ENCODE data around the gene APOF. TPM values are rescaled to one million over a fixed set of nuclear protein-coding genes. Genes with fewer than 3 reads are reported as not detected.

APOF gene
- total RNA-seq, 6 experiments from 2014 or later = 110 to 270 (median 205) TPM

- Histone ChIP-seq H3K36me3 (peaks cover 0 to 42% (median 18%) of the 10 kb centered on the region in 4 donors), H3K4me1 (peaks cover 0 to 13% (median 5%) of the 10 kb centered on the region in 4 donors), H3K9me3 (no peaks in the 10 kb centered on the region), H3K27me3 (no peaks in the 10 kb centered on the region), H3K4me3 (peak within 1 kb of the TSS; percentile 74 to 90 (median 90)), H3K27ac (peak within 1 kb of the TSS; percentile 72 to 92 (median 87))
- DNase-seq (peak; percentile 97 to 98 (median 98)), ATAC-seq (peak; percentile 90 to 95 (median 93))
- 1% methylated on average over 11 of the region's 62 CpGs for WGBS (ENCODE audit: insufficient coverage, low coverage, low lambda C conversion rate, missing lambda C conversion rate)
- intact Hi-C loops (cut with DNase I) = no loop called here
- peak; percentile 5 to 28 (median 12) for TF ChIP-seq CTCF (IDR thresholded peaks at IDR 0.05)
- peak; percentile 86 for TF ChIP-seq POLR2A (IDR thresholded peaks at IDR 0.05)
Measured at GRCh38 chr12:56315622-56316473, 46.8 kb downstream of the APOF start, which contains the start of gene CNPY2. Gene CNPY2, minus strand, starts transcription at chr12:56315988. Its CDS starts 771 bp downstream, at chr12:56315217.

- DNase-seq (peak in 1 of 3 donors; percentile 56), ATAC-seq (peak in 1 of 4 donors; percentile 2)
- intact Hi-C loops (cut with DNase I) = no loop called here
Measured at GRCh38 chr12:56315249-56315621, 47.4 kb downstream of the APOF start.

GRCh38 chr12:56311003-56311402 lies 51.7 kb downstream of the APOF start:
- Histone ChIP-seq H3K27me3 (no peaks in the 10 kb centered on the region), H3K4me1 (peaks cover 0 to 15% (median 3%) of the 10 kb centered on the region in 4 donors), H3K27ac (no peak overlapping the region), H3K9me3 (no peaks in the 10 kb centered on the region), H3K36me3 (peaks cover 0 to 40% (median 17%) of the 10 kb centered on the region in 4 donors), H3K4me3 (no peak overlapping the region)
- DNase-seq = no peak
- TF ChIP-seq POLR2A (IDR thresholded peaks at IDR 0.05) (no peak), CTCF (IDR thresholded peaks at IDR 0.05) (no peak)
- 94% methylated on average over 6 of the region's 12 CpGs for whole genome bisulfite sequencing (ENCODE audit: insufficient coverage, low coverage, low lambda C conversion rate, missing lambda C conversion rate)
- ATAC-seq = no peak
- intact Hi-C loops (cut with DNase I) = no loop called here

More at GRCh38 chr12:56315249-56315621, 47.4 kb downstream of the APOF start:
- Histone ChIP-seq H3K27ac (peak overlapping the region; percentile 72 to 92 (median 87)), H3K27me3 (no peaks in the 10 kb centered on the region), H3K9me3 (no peaks in the 10 kb centered on the region), H3K4me3 (peak overlapping the region; percentile 74 to 90 (median 90)), H3K4me1 (peaks cover 0 to 13% (median 5%) of the 10 kb centered on the region in 4 donors), H3K36me3 (peaks cover 0 to 42% (median 17%) of the 10 kb centered on the region in 4 donors)
- 0% methylated on average over 7 of the region's 11 CpGs for WGBS (ENCODE audit: insufficient coverage, low coverage, low lambda C conversion rate, missing lambda C conversion rate)
- no peak for TF ChIP-seq POLR2A (IDR thresholded peaks at IDR 0.05)
- no peak for TF ChIP-seq CTCF (IDR thresholded peaks at IDR 0.05)

Small RNAs within 50 kb of the gene (small RNA-seq; reads per million reads assigned to genes)
- gene RNU7-40P = 0 reads per million in 2 experiments

Other genes starting within 250 kb of the APOF start
- 1,000 to 10,000 TPM in 4 of 6 experiments, 100 to 1,000 TPM in 2; 516 to 1,547 (median 1,257) TPM for gene RPL41, start 246.2 kb downstream of the APOF start, total RNA-seq
- 1 to 10 TPM; 1.7 to 5.4 (median 3.2) TPM for gene ZC3H10, start 244.6 kb downstream of the APOF start, total RNA-seq
- gene ESYT1, start 234.6 kb downstream of the APOF start, total RNA-seq = 100 to 1,000 TPM in 1 of 6 experiments, 10 to 100 TPM in 5; 56.5 to 117 (median 70.3) TPM
- 10 to 100 TPM in 5 of 6 experiments, 1 to 10 TPM in 1; 4.9 to 18.7 (median 12.6) TPM for gene MYL6B, start 210.3 kb downstream of the APOF start, total RNA-seq
- gene MYL6, start 204.5 kb downstream of the APOF start, total RNA-seq = 100 to 1,000 TPM; 409 to 644 (median 490) TPM
- 10 to 100 TPM; 17.9 to 40.8 (median 25.7) TPM for gene SMARCC2, start 173.4 kb downstream of the APOF start, total RNA-seq
- gene RNF41, start 140.9 kb downstream of the APOF start, total RNA-seq = 10 to 100 TPM; 10.6 to 23.0 (median 12.3) TPM
- gene NABP2, start 138.5 kb downstream of the APOF start, total RNA-seq = 10 to 100 TPM; 10.3 to 24.3 (median 14.8) TPM
- gene SLC39A5, start 132.8 kb downstream of the APOF start, total RNA-seq = 100 to 1,000 TPM in 3 of 6 experiments, 10 to 100 TPM in 3; 39.7 to 209 (median 110) TPM
- 10 to 100 TPM; 10.6 to 16.1 (median 12.2) TPM for gene ANKRD52, start 104.5 kb downstream of the APOF start, total RNA-seq
- 10 to 100 TPM in 3 of 6 experiments, 1 to 10 TPM in 3; 5.5 to 25.1 (median 13.0) TPM for gene COQ10A, start 95.9 kb downstream of the APOF start, total RNA-seq
- gene CS, start 62.5 kb downstream of the APOF start, total RNA-seq = 100 to 1,000 TPM in 1 of 6 experiments, 10 to 100 TPM in 5; 45.6 to 109 (median 61.2) TPM
- 10 to 100 TPM; 63.7 to 93.7 (median 76.5) TPM for gene CNPY2, start 46.9 kb downstream of the APOF start, total RNA-seq
- gene PAN2, start 28.9 kb downstream of the APOF start, total RNA-seq = 100 to 1,000 TPM in 1 of 6 experiments, 10 to 100 TPM in 5; 21.7 to 109 (median 57.7) TPM
- gene IL23A, start 24.0 kb downstream of the APOF start, total RNA-seq = not detected
- gene STAT2, start 2.8 kb downstream of the APOF start, total RNA-seq = 100 to 1,000 TPM in 4 of 6 experiments, 10 to 100 TPM in 2; 82.8 to 182 (median 108) TPM
- 10 to 100 TPM in 2 of 6 experiments, 1 to 10 TPM in 4; 8.0 to 10.8 (median 9.1) TPM for gene TIMELESS, start 86.6 kb upstream of the APOF start, total RNA-seq
- under 1 TPM in 5 of 6 experiments, not detected in 1; 0.42 to 0.91 (median 0.76) TPM for gene MIP, start 91.8 kb upstream of the APOF start, total RNA-seq
- 10 to 100 TPM in 1 of 6 experiments, 1 to 10 TPM in 5; 4.7 to 11.1 (median 7.8) TPM for gene SPRYD4, start 105.7 kb upstream of the APOF start, total RNA-seq
- 100 to 1,000 TPM in 2 of 6 experiments, 10 to 100 TPM in 4; 37.2 to 267 (median 72.7) TPM for gene GLS2, start 125.3 kb upstream of the APOF start, total RNA-seq
- gene RBMS2, start 159.0 kb upstream of the APOF start, total RNA-seq = 1 to 10 TPM; 3.4 to 6.4 (median 4.3) TPM

All from right lobe of liver (tissue), 6 donors.